Measurements from ENCODE around the gene FGF18.

DNA sequence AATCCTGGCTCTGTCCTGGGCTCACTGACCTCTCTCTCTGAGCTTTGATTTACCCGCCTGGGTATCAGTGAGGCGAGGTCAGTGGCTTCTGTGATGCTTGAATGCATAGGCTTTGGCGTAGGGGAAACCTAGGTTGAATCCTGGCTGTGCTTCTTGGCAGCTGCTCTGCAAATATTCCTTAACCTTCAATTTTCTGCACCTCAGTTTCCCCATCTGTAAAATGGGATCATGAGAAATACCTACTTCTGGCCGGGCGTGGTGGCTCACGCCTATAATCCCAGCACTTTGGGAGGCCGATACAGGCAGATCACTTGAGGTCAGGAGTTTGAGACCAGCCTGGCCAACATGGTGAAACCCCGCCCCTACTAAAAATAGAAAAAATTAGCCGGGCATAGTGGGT lies 7.2 kb downstream of the FGF18 start:
- TF ChIP-seq, protein P1, sequence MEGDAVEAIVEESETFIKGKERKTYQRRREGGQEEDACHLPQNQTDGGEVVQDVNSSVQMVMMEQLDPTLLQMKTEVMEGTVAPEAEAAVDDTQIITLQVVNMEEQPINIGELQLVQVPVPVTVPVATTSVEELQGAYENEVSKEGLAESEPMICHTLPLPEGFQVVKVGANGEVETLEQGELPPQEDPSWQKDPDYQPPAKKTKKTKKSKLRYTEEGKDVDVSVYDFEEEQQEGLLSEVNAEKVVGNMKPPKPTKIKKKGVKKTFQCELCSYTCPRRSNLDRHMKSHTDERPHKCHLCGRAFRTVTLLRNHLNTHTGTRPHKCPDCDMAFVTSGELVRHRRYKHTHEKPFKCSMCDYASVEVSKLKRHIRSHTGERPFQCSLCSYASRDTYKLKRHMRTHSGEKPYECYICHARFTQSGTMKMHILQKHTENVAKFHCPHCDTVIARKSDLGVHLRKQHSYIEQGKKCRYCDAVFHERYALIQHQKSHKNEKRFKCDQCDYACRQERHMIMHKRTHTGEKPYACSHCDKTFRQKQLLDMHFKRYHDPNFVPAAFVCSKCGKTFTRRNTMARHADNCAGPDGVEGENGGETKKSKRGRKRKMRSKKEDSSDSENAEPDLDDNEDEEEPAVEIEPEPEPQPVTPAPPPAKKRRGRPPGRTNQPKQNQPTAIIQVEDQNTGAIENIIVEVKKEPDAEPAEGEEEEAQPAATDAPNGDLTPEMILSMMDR (IDR thresholded peaks at IDR 0.05), result no peak
- TF ChIP-seq POLR2A (IDR thresholded peaks at IDR 0.05), result no peak
